Spleen (tissue), 7 donors: ENCODE results near the gene TPBG.
A peak's percentile ranks its signal among the peaks of the same experiment; 100 is the strongest.

ENCODE experiments used
- POLR2A ChIP-seq, 3 donors: fragments of 450-650 bp; IDR thresholded peaks; one replicate each; pipeline ENCODE4 v1.5.1; 2017; ENCODE audit warnings: antibody characterized with exemption in 3 of 3, mild to moderate bottlenecking in 1 of 3
- POLR2AphosphoS5 ChIP-seq, 3 donors: sonication (generic); formaldehyde crosslinking; IDR thresholded peaks; one replicate each; pipeline ENCODE4 v1.5.1; 2017; ENCODE audit warnings: antibody characterized with exemption in 3 of 3
- TF ChIP-seq, protein P1 (sequence below), 11 experiments: fragments of 200-600 bp in 7 of 11; fragments of 450-650 bp in 4 of 11; sonication (generic) in 4 of 11; IDR thresholded peaks in 8 of 11; conservative IDR thresholded peaks in 3 of 11; 1 replicate in 7 of 11; 2 replicates in 4 of 11; pipeline versions ENCODE4 v1.4.0 to v1.8.0; 2016 to 2021; ENCODE audit warnings: antibody characterized with exemption in 11 of 11, inconsistent platforms in 4 of 11, mild to moderate bottlenecking in 1 of 11
- donor health status: DM: no; HTN: no; CAD: no; lungs with moderate emphysema.
- donor health status: DM: no; HTN: no; CAD: no.
- donor health status: DM: no; HTN: no; CAD: no.

DNA sequence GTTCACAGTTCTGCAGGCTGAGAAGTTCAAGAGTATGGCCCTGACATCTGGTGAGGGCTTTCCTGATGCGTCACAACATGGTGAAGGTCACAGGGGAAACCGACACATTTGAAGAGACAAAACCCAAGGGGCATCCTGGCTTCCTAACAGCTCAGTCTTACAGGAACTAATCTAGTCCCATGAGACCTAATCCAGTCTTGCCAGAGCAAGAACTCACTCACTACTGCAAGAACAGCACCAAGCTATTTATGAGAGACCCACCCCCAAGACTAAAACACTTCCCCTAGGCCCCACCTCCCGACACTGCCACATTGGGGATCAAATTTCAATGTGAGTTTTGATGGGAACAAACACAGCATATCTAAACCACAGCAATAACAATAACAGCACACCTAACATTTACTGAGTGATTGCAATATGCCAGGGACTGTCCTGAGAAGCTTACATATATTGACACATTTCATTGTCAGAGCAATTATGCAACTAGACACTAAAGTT is 46.6 kb downstream of the TPBG start:
- TF ChIP-seq, protein P1, sequence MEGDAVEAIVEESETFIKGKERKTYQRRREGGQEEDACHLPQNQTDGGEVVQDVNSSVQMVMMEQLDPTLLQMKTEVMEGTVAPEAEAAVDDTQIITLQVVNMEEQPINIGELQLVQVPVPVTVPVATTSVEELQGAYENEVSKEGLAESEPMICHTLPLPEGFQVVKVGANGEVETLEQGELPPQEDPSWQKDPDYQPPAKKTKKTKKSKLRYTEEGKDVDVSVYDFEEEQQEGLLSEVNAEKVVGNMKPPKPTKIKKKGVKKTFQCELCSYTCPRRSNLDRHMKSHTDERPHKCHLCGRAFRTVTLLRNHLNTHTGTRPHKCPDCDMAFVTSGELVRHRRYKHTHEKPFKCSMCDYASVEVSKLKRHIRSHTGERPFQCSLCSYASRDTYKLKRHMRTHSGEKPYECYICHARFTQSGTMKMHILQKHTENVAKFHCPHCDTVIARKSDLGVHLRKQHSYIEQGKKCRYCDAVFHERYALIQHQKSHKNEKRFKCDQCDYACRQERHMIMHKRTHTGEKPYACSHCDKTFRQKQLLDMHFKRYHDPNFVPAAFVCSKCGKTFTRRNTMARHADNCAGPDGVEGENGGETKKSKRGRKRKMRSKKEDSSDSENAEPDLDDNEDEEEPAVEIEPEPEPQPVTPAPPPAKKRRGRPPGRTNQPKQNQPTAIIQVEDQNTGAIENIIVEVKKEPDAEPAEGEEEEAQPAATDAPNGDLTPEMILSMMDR (IDR thresholded peaks at IDR 0.05 in 8 of 11, conservative IDR thresholded peaks at IDR 0.05 in 3 of 11), result no peak
- TF ChIP-seq POLR2AphosphoS5 (IDR thresholded peaks at IDR 0.05) (peak in 1 of 3 donors; percentile 55), POLR2A (IDR thresholded peaks at IDR 0.05) (no peak)
